Measurements from ENCODE around the gene ACTR3C. TPM values are rescaled to one million over a fixed set of nuclear protein-coding genes. Genes with fewer than 3 reads are reported as not detected.
"Not testable (repeated sequence)": the region's sequence is repeated elsewhere in the genome, so short reads cannot be mapped to it uniquely, and the experiment has no call there.

The ACTR3C gene
- total RNA-seq, 4 donors from 2014 or later = 0.27 to 2.7 (median 1.1) TPM; not detected in 1

- H3K36me3 ChIP-seq = no peaks in the 10 kb centered on the region
- no peak overlapping the region for H3K27ac ChIP-seq
- DNase-seq (no peak), ATAC-seq (no peak)
- TF ChIP-seq CTCF (IDR thresholded peaks at IDR 0.05 in 4 of 5, conservative IDR thresholded peaks at IDR 0.05 in 1 of 5) (no peak), POLR2A (IDR thresholded peaks at IDR 0.05) (no peak)
- in situ Hi-C loops (cut with MboI; ENCODE audit: low sequenced_read_pairs in 4 of 4) = no loop called here
- no peaks in the 10 kb centered on the region for H3K27me3 ChIP-seq
- H3K4me3 ChIP-seq = no peak overlapping the region
- intact Hi-C loops (cut with DNase I; ENCODE audit: low total_unique reads) = no loop called here
- no peaks in the 10 kb centered on the region for H3K4me1 ChIP-seq
- no peaks in the 10 kb centered on the region for H3K9me3 ChIP-seq
Observed at GRCh38 chr7:150313870-150314269, 9.5 kb downstream of the ACTR3C start.

GRCh38 chr7:150313367-150313809 is 10.0 kb downstream of the ACTR3C start:
- ATAC-seq = no peak
- intact Hi-C loops (cut with DNase I; ENCODE audit: low total_unique reads) (no loop called here), in situ Hi-C loops (cut with MboI; ENCODE audit: low sequenced_read_pairs in 4 of 4) (no loop called here)
- no peak for DNase-seq
- Histone ChIP-seq H3K4me1 (no peaks in the 10 kb centered on the region), H3K4me3 (no peak overlapping the region), H3K36me3 (no peaks in the 10 kb centered on the region), H3K27ac (no peak overlapping the region), H3K9me3 (no peaks in the 10 kb centered on the region), H3K27me3 (no peaks in the 10 kb centered on the region)
- TF ChIP-seq CTCF (IDR thresholded peaks at IDR 0.05 in 4 of 5, conservative IDR thresholded peaks at IDR 0.05 in 1 of 5) = no peak

- H3K36me3 ChIP-seq; H3K4me1 ChIP-seq; in situ Hi-C loops (cut with MboI; ENCODE audit: low sequenced_read_pairs in 4 of 4); H3K9me3 ChIP-seq; ATAC-seq; H3K4me3 ChIP-seq; DNase-seq; H3K27me3 ChIP-seq; H3K27ac ChIP-seq; intact Hi-C loops (cut with DNase I; ENCODE audit: low total_unique reads): not testable (repeated sequence)
Observed at GRCh38 chr7:150312649-150313366, 10.5 kb downstream of the ACTR3C start.

- no peak overlapping the region for H3K4me3 ChIP-seq
- TF ChIP-seq POLR2A (IDR thresholded peaks at IDR 0.05) = no peak
- TF ChIP-seq CTCF (IDR thresholded peaks at IDR 0.05 in 4 of 5, conservative IDR thresholded peaks at IDR 0.05 in 1 of 5) = no peak
- ATAC-seq (no peak), DNase-seq (no peak)
- intact Hi-C loops (cut with DNase I; ENCODE audit: low total_unique reads) (no loop called here), in situ Hi-C loops (cut with MboI; ENCODE audit: low sequenced_read_pairs in 4 of 4) (no loop called here)
- no peaks in the 10 kb centered on the region for H3K27me3 ChIP-seq
- H3K36me3 ChIP-seq = no peaks in the 10 kb centered on the region
- H3K27ac ChIP-seq = no peak overlapping the region
- H3K4me1 ChIP-seq = no peaks in the 10 kb centered on the region
- no peaks in the 10 kb centered on the region for H3K9me3 ChIP-seq
Observed at GRCh38 chr7:150311711-150312110, 11.6 kb downstream of the ACTR3C start.

GRCh38 chr7:150311146-150311545 is 12.2 kb downstream of the ACTR3C start:
- DNase-seq = no peak
- intact Hi-C loops (cut with DNase I; ENCODE audit: low total_unique reads) = no loop called here

More at GRCh38 chr7:150311146-150311545, 12.2 kb downstream of the ACTR3C start:
- Histone ChIP-seq H3K4me1 (no peaks in the 10 kb centered on the region), H3K36me3 (no peaks in the 10 kb centered on the region), H3K4me3 (no peak overlapping the region), H3K27me3 (no peaks in the 10 kb centered on the region), H3K9me3 (no peaks in the 10 kb centered on the region), H3K27ac (no peak overlapping the region)
- TF ChIP-seq POLR2A (IDR thresholded peaks at IDR 0.05) (no peak), CTCF (IDR thresholded peaks at IDR 0.05 in 4 of 5, conservative IDR thresholded peaks at IDR 0.05 in 1 of 5) (no peak)
- in situ Hi-C loops (cut with MboI; ENCODE audit: low sequenced_read_pairs in 4 of 4) = no loop called here
- no peak for ATAC-seq
